HEK293 (cell line): ENCODE results near the gene COPG1.

Source experiments
- CTCF ChIP-seq: fragments of 450-650 bp; formaldehyde crosslinking; IDR thresholded peaks from 2 replicates; pipeline ENCODE4 v1.5.1; 2016; ENCODE audit warnings: missing biosample characterization, missing genetic modification characterization
- FEZF1 ChIP-seq: fragments of 450-650 bp; formaldehyde crosslinking; IDR thresholded peaks from 2 replicates; pipeline ENCODE4 v1.5.1; 2016; ENCODE audit warnings: missing biosample characterization, missing genetic modification characterization
- TCF7L2 ChIP-seq: IDR thresholded peaks from 2 replicates; pipeline ENCODE4 v1.6.1; 2011; ENCODE audit warnings: low read depth, mild to moderate bottlenecking, inconsistent platforms, low read length, moderate library complexity, borderline replicate concordance
- ZNF175 ChIP-seq: fragments of 450-650 bp; formaldehyde crosslinking; IDR thresholded peaks from 2 replicates; pipeline ENCODE4 v1.5.1; 2016; ENCODE audit warnings: missing biosample characterization, missing genetic modification characterization
- ZNF558 ChIP-seq: fragments of 450-650 bp; formaldehyde crosslinking; IDR thresholded peaks from 2 replicates; pipeline ENCODE4 v1.5.1; 2016; ENCODE audit warnings: missing biosample characterization, missing genetic modification characterization
- ZNF610 ChIP-seq: fragments of 450-650 bp; formaldehyde crosslinking; IDR thresholded peaks from 2 replicates; pipeline ENCODE4 v1.5.1; 2016; ENCODE audit warnings: missing biosample characterization, missing genetic modification characterization, borderline replicate concordance
- ZNF785 ChIP-seq: fragments of 450-650 bp; formaldehyde crosslinking; IDR thresholded peaks from 2 replicates; pipeline ENCODE4 v1.5.1; 2016; ENCODE audit warnings: missing biosample characterization, missing genetic modification characterization

DNA sequence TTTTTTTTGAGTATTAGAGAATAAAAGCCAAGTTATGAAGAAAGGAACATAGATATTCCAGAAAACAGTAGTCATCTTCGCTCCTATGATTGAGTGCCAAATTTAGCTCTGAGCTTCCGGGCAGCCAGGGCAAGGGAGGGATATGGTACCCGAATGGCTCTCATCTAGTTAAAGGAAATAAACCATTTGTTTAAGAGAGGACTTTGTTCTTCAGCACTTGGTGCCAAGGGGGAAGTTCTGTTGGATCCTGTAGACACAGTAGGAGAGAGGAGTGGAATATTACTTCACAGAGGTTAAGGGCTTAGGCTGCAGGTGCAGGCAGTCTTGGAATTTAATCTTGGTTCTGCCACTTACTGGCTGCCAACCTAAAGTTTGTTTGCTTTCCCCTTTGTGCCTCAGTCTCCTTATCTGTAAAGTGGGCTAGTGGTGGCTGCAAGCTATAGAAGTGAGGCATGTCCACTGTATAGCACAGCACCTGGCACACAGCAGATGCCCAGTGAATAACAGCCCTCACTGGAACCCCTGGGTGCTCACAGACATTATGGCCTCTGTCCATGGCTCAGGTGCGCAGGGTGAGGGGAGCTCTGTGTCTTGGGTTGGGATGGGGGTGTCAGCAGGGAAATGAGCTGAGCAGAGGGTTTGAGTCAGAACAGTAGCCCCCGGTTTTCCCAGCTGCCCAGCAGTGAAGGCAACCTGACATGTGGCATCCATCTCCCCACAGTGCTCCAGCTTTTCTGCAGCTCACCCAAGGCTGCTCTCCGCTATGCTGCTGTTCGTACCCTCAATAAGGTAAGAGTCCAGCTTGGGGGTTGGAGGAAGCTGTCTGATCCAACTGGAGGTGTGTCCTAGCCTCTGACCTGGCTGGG is 10.4 kb downstream of the COPG1 start:
- TF ChIP-seq FEZF1 (tag by site-specific recombination), result no peak
- no peak for TF ChIP-seq CTCF (tag by site-specific recombination)
- TF ChIP-seq ZNF785, result no peak
- no peak for TF ChIP-seq ZNF610 (tag by site-specific recombination)
- no peak for TF ChIP-seq TCF7L2
- no peak for TF ChIP-seq ZNF558
- TF ChIP-seq ZNF175, result no peak
